ENCODE data around the gene FSHR. TPM values are rescaled to one million over a fixed set of nuclear protein-coding genes. Genes with fewer than 3 reads are reported as not detected.

The FSHR gene
- polyA plus RNA-seq, 1 experiment = not detected

GRCh38 chr2:49002750-49003149, 151.6 kb downstream of the FSHR start:
- POLR2A ChIA-PET = no interaction called here
- Histone ChIP-seq H3K4me3 (ENCODE audit: low read depth, low read length) (no peak overlapping the region), H3K27me3 (ENCODE audit: control insufficient read depth, insufficient read depth, low read length) (no peaks in the 10 kb centered on the region), H3K36me3 (ENCODE audit: control insufficient read depth, insufficient read depth, low read length) (no peaks in the 10 kb centered on the region)
- DNase-seq (ENCODE audit: low read depth) = no peak
- TF ChIP-seq CTCF (IDR thresholded peaks at IDR 0.05; ENCODE audit: insufficient read depth, low read depth, low read length) = no peak
- CTCF ChIA-PET = interaction anchor here (0.6 kb wide), 1 partner anchor 712 kb away, joined by 3 read pairs; no protein-coding TSS in a partner anchor

- no peaks in the 10 kb centered on the region for H3K36me3 ChIP-seq (ENCODE audit: control insufficient read depth, insufficient read depth, low read length)
- H3K4me3 ChIP-seq (ENCODE audit: low read depth, low read length) = no peak overlapping the region
- CTCF ChIA-PET = no interaction called here
- DNase-seq (ENCODE audit: low read depth) = no peak
- TF ChIP-seq CTCF (IDR thresholded peaks at IDR 0.05; ENCODE audit: insufficient read depth, low read depth, low read length) = no peak
- POLR2A ChIA-PET = no interaction called here
- H3K27me3 ChIP-seq (ENCODE audit: control insufficient read depth, insufficient read depth, low read length) = no peaks in the 10 kb centered on the region
These were observed 153.6 kb downstream of the FSHR start for GRCh38 chr2:49000695-49001094.

- DNase-seq (ENCODE audit: low read depth) = no peak
- Histone ChIP-seq H3K27me3 (ENCODE audit: control insufficient read depth, insufficient read depth, low read length) (no peaks in the 10 kb centered on the region), H3K36me3 (ENCODE audit: control insufficient read depth, insufficient read depth, low read length) (no peaks in the 10 kb centered on the region), H3K4me3 (ENCODE audit: low read depth, low read length) (no peak overlapping the region)
- ChIA-PET CTCF (no interaction called here), POLR2A (no interaction called here)
- TF ChIP-seq CTCF (IDR thresholded peaks at IDR 0.05; ENCODE audit: insufficient read depth, low read depth, low read length) = no peak
These were observed 155.9 kb downstream of the FSHR start for GRCh38 chr2:48998449-48998848.

- ChIA-PET CTCF (no interaction called here), POLR2A (no interaction called here)
These were observed 160.7 kb downstream of the FSHR start for GRCh38 chr2:48993576-48993975.

GRCh38 chr2:48991415-48992131, 162.7 kb downstream of the FSHR start:
- Histone ChIP-seq H3K27me3 (ENCODE audit: control insufficient read depth, insufficient read depth, low read length) (no peaks in the 10 kb centered on the region), H3K36me3 (ENCODE audit: control insufficient read depth, insufficient read depth, low read length) (no peaks in the 10 kb centered on the region), H3K4me3 (ENCODE audit: low read depth, low read length) (no peak overlapping the region)
- DNase-seq (ENCODE audit: low read depth) = no peak
- ChIA-PET CTCF (no interaction called here), POLR2A (no interaction called here)
- no peak for TF ChIP-seq CTCF (IDR thresholded peaks at IDR 0.05; ENCODE audit: insufficient read depth, low read depth, low read length)

More at GRCh38 chr2:48993576-48993975, 160.7 kb downstream of the FSHR start:
- Histone ChIP-seq H3K36me3 (ENCODE audit: control insufficient read depth, insufficient read depth, low read length) (no peaks in the 10 kb centered on the region), H3K27me3 (ENCODE audit: control insufficient read depth, insufficient read depth, low read length) (no peaks in the 10 kb centered on the region), H3K4me3 (ENCODE audit: low read depth, low read length) (no peak overlapping the region)
- DNase-seq (ENCODE audit: low read depth) = no peak
- TF ChIP-seq CTCF (IDR thresholded peaks at IDR 0.05; ENCODE audit: insufficient read depth, low read depth, low read length) = no peak

All from BJ (cell line).